Urinary bladder (tissue), 4 donors: ENCODE measurements around the gene UBC. TPM values are rescaled to one million over a fixed set of nuclear protein-coding genes. Genes with fewer than 3 reads are reported as not detected.
"Not testable (repeated sequence)": the region's sequence is repeated elsewhere in the genome, so short reads cannot be mapped to it uniquely, and the experiment has no call there.

Experiments
- DNase-seq: peaks from one replicate; pipeline ENCODE4 v3.0.0-alpha.2; 2015; ENCODE audit errors: extremely low spot score
- H3K27ac ChIP-seq: one replicate; pipeline ENCODE4 v1.5.1; 2013; ENCODE audit warnings: low read depth, mild to moderate bottlenecking, moderate library complexity
- H3K36me3 ChIP-seq: one replicate; pipeline ENCODE4 v1.6.1; 2013; ENCODE audit warnings: mild to moderate bottlenecking, moderate library complexity; ENCODE audit not compliant: insufficient read depth
- H3K4me1 ChIP-seq: one replicate; pipeline ENCODE4 v1.6.1; 2013; ENCODE audit warnings: mild to moderate bottlenecking, moderate library complexity; ENCODE audit not compliant: insufficient read depth
- H3K4me3 ChIP-seq: one replicate; pipeline ENCODE4 v1.5.1; 2013; ENCODE audit warnings: low read depth, low read length
- WGBS: extraction: QIAGEN DNeasy Blood & Tissue Kit; methylation state at CpG from one replicate; pipeline ENCODE4 v1.1.7; 2013; 5-methylcytosine and 5-hydroxymethylcytosine counted together
- polyA plus RNA-seq: library from polyadenylated mRNA; stranded (reverse); fragments of 200-250 nt; gene quantifications from one replicate; pipeline ENCODE4 v1.2.3, GENCODE V29; 2013
- total RNA-seq: library from RNA; depleted of rRNA; stranded (reverse); fragments of >200 nt; gene quantifications from one replicate; pipeline ENCODE4 v1.2.3, GENCODE V29; 2014
- donor health status: healthy with polysubstance abuse.
- donor health status: healthy.

The UBC gene
- total and polyA plus RNA-seq, 2 donors: 857 to 1,396 TPM

- no peaks in the 10 kb centered on the region for H3K4me1 ChIP-seq
- DNase-seq: no peak
- 20% methylated on average over 21 of the region's 21 CpGs for WGBS
Measured at GRCh38 chr12:124915239-124916236, 1.1 kb upstream of the UBC start.

DNA sequence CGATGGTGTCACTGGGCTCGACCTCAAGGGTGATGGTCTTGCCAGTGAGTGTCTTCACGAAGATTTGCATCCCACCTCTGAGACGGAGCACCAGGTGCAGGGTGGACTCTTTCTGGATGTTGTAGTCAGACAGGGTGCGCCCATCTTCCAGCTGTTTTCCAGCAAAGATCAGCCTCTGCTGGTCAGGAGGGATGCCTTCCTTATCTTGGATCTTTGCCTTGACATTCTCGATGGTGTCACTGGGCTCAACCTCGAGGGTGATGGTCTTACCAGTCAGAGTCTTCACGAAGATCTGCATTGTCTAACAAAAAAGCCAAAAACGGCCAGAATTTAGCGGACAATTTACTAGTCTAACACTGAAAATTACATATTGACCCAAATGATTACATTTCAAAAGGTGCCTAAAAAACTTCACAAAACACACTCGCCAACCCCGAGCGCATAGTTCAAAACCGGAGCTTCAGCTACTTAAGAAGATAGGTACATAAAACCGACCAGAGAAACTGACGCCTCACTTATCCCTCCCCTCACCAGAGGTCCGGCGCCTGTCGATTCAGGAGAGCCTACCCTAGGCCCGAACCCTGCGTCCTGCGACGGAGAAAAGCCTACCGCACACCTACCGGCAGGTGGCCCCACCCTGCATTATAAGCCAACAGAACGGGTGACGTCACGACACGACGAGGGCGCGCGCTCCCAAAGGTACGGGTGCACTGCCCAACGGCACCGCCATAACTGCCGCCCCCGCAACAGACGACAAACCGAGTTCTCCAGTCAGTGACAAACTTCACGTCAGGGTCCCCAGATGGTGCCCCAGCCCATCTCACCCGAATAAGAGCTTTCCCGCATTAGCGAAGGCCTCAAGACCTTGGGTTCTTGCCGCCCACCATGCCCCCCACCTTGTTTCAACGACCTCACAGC is 717 bp downstream of the UBC start:
- no peaks in the 10 kb centered on the region for H3K4me1 ChIP-seq
- peak overlapping the region; percentile 100 for H3K27ac ChIP-seq
- DNase-seq: no peak
- WGBS: 5% methylated on average over 46 of the region's 46 CpGs
- H3K36me3 ChIP-seq: peaks cover 1% of the 10 kb centered on the region
- H3K4me3 ChIP-seq: peak overlapping the region; percentile 89

More at GRCh38 chr12:124915239-124916236, 1.1 kb upstream of the UBC start:
- H3K4me3 ChIP-seq: peak overlapping the region; percentile 89
- H3K36me3 ChIP-seq: peaks cover 1% of the 10 kb centered on the region
- H3K27ac ChIP-seq: peak overlapping the region; percentile 100

GRCh38 chr12:124912529-124913287 is 1.7 kb downstream of the UBC start:
- H3K4me3 ChIP-seq, H3K4me1 ChIP-seq, H3K27ac ChIP-seq, DNase-seq, H3K36me3 ChIP-seq: not testable (repeated sequence)
- WGBS: 73% methylated on average over 18 of the region's 21 CpGs

DNA sequence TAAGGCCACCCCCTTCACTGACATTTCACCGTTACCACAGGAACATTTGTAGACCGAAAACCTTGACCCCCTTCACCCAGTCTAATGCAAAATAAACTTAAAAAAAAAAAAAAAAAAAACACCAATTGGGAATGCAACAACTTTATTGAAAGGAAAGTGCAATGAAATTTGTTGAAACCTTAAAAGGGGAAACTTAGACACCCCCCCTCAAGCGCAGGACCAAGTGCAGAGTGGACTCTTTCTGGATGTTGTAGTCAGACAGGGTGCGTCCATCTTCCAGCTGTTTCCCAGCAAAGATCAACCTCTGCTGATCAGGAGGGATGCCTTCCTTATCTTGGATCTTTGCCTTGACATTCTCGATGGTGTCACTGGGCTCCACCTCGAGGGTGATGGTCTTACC is 2.9 kb downstream of the UBC start:
- H3K27ac ChIP-seq, H3K36me3 ChIP-seq, H3K4me1 ChIP-seq, DNase-seq, H3K4me3 ChIP-seq: not testable (repeated sequence)
- WGBS: 68% methylated on average over 6 of the region's 6 CpGs

GRCh38 chr12:124910561-124911478 is 3.6 kb downstream of the UBC start:
- 63% methylated on average over 9 of the region's 9 CpGs for WGBS
- Histone ChIP-seq H3K36me3 (peaks cover 1% of the 10 kb centered on the region), H3K27ac (no peak overlapping the region), H3K4me3 (no peak overlapping the region), H3K4me1 (no peaks in the 10 kb centered on the region)
- DNase-seq: no peak

- no peak for DNase-seq
- peaks cover 1% of the 10 kb centered on the region for H3K36me3 ChIP-seq
- no peak overlapping the region for H3K4me3 ChIP-seq
- no peaks in the 10 kb centered on the region for H3K4me1 ChIP-seq
- no peak overlapping the region for H3K27ac ChIP-seq
- 64% methylated on average over 8 of the region's 8 CpGs for WGBS
Measured at GRCh38 chr12:124909831-124910560, 4.5 kb downstream of the UBC start.

DNA sequence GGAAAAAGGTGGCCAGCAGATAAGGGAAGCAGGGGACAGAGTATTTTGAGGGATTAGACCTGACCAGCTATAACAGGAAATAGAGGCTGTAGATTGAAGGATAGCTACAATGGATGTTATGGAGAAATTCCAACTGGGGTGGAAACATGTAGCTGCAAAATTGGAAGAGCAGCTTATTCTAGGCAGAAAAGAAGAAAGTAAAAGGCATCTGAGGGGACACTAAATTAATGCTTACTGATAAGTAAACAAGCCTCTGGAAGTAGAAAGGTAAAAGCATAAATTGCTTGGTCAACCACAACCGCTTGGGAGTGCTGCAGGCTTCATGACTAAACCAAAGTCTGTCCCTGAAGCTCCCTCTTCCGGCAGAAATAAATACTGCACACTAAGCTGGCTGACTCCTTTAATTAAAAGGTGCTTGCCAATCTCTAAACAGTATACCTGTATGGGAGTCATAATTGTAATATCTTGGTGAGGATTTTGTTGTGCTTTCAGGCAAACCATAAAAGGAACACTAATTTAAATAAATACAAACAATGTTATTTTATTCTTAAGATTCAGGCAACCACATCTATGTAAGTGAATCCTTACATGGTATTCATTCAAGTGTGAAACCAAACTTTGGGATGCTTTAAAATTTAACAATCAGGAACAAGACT is 7.7 kb downstream of the UBC start:
- under 1% methylated on average over 2 of the region's 2 CpGs for WGBS
- H3K4me3 ChIP-seq: no peak overlapping the region
- no peaks in the 10 kb centered on the region for H3K4me1 ChIP-seq
- no peak overlapping the region for H3K27ac ChIP-seq
- peak; percentile 90 for DNase-seq
- no peaks in the 10 kb centered on the region for H3K36me3 ChIP-seq

GRCh38 chr12:124904306-124905098 is 9.9 kb downstream of the UBC start:
- 20% methylated on average over 15 of the region's 15 CpGs for WGBS
- DNase-seq: no peak
- Histone ChIP-seq H3K27ac (peak overlapping the region; percentile 57), H3K4me1 (no peaks in the 10 kb centered on the region), H3K36me3 (no peaks in the 10 kb centered on the region), H3K4me3 (no peak overlapping the region)

GRCh38 chr12:124902916-124903315 is 11.5 kb downstream of the UBC start:
- H3K4me1 ChIP-seq: no peaks in the 10 kb centered on the region
- no peaks in the 10 kb centered on the region for H3K36me3 ChIP-seq
- 94% methylated on average over 6 of the region's 6 CpGs for WGBS
- no peak for DNase-seq
- no peak overlapping the region for H3K27ac ChIP-seq
- H3K4me3 ChIP-seq: no peak overlapping the region

DNA sequence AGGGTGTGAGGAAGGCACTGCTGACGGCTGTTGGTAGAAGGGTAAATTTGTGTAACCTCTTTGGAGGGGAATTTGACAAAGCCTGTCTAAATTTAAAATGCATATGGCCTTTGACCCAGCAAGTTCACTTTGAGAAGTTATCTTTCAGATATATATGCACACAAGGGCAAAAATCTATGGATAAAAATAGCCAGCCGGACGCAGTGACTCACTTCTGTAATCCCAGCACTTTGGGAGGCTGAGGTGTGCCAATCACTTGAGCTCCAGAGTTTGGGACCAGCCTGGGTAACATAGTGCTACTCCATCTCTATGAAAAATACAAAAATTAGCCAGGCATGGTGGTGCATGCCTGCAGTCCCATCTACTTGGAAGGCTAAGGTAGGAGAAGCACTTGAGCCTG is 13.4 kb downstream of the UBC start:
- no peak overlapping the region for H3K27ac ChIP-seq
- H3K4me3 ChIP-seq: no peak overlapping the region
- WGBS: 68% methylated on average over 3 of the region's 3 CpGs
- H3K4me1 ChIP-seq: no peaks in the 10 kb centered on the region
- no peaks in the 10 kb centered on the region for H3K36me3 ChIP-seq
- no peak for DNase-seq

DNA sequence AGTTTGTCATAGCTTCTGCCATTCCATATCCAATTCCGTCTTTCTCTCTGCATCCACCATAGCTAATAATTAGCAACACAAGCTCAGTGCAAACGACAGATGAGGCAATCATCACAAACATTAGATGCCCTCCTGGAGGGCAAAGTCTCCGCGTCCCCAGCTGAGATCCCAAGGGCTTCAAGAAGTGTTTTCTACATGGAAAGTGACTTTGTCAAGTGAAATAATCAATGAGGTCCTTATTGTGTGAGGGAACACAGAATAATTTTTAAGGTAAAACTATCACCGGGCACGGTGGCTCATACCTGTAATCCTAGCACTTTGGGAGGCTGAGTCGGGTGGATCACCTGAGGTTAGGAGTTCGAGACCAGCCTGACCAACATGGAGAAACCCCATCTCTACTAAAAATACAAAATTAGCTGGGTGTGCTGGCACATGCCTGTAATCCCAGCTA is 14.1 kb downstream of the UBC start:
- H3K27ac ChIP-seq, DNase-seq, H3K4me1 ChIP-seq, H3K36me3 ChIP-seq, H3K4me3 ChIP-seq: not testable (repeated sequence)
- WGBS: 91% methylated on average over 8 of the region's 8 CpGs
